ENCODE measurements around the gene SH3YL1.

The SH3YL1 gene

GRCh38 chr2:256094-256493 lies 7.7 kb downstream of the SH3YL1 start:
- no peak for TF ChIP-seq ZFX (IDR thresholded peaks at IDR 0.05)
- TF ChIP-seq, protein P1, sequence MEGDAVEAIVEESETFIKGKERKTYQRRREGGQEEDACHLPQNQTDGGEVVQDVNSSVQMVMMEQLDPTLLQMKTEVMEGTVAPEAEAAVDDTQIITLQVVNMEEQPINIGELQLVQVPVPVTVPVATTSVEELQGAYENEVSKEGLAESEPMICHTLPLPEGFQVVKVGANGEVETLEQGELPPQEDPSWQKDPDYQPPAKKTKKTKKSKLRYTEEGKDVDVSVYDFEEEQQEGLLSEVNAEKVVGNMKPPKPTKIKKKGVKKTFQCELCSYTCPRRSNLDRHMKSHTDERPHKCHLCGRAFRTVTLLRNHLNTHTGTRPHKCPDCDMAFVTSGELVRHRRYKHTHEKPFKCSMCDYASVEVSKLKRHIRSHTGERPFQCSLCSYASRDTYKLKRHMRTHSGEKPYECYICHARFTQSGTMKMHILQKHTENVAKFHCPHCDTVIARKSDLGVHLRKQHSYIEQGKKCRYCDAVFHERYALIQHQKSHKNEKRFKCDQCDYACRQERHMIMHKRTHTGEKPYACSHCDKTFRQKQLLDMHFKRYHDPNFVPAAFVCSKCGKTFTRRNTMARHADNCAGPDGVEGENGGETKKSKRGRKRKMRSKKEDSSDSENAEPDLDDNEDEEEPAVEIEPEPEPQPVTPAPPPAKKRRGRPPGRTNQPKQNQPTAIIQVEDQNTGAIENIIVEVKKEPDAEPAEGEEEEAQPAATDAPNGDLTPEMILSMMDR (conservative IDR thresholded peaks at IDR 0.05), result no peak
- no peak overlapping the region for H3K27ac ChIP-seq

DNA sequence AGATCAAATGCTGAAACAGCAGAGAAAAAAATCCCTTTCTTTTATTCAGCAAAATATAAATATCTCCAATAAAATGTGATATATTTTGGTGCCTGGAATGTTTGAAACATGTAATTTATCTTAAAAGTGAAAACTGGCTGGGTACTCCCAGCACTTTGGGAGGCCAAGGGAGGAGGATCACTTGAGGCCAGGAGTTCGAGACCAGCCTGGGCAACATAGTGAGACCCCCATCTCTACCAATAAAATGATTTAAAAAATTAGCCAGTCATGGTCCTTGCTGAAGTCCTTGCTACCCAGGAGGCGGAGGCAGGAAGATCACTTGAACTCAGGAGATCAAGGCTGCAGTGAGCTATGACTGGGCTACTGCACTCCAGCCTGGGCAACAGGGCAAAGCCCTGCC lies 8.6 kb downstream of the SH3YL1 start:
- TF ChIP-seq ZFX (IDR thresholded peaks at IDR 0.05), result no peak
- TF ChIP-seq, protein P1 (conservative IDR thresholded peaks at IDR 0.05), result no peak
- no peak overlapping the region for H3K27ac ChIP-seq

- TF ChIP-seq, protein P1 (conservative IDR thresholded peaks at IDR 0.05), result no peak
- TF ChIP-seq ZFX (IDR thresholded peaks at IDR 0.05), result no peak
- no peak overlapping the region for H3K27ac ChIP-seq
These were observed 9.6 kb downstream of the SH3YL1 start for GRCh38 chr2:254241-254640.

DNA sequence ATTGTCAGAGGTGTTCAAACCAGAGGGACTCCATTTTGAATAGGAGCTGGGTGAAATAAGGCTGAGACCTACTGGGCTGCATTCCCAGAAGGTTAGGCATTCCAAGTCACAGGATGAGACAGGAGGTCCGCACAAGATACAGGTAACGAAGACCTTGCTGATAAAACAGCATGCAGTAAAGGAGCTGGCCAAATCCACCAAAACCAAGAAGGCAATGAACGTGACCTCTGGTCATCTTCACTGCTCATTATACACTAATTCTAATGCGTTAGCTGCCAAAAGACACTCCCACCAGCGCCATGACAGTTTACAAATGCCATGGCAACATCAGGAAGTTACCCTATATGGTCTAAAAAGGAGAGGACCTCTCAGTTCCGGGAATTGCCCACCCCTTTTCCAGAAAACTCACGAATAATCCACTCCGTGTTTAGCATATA lies 10.6 kb downstream of the SH3YL1 start:
- H3K27ac ChIP-seq, result no peak overlapping the region
- TF ChIP-seq ZFX (IDR thresholded peaks at IDR 0.05), result no peak
- TF ChIP-seq, protein P1 (conservative IDR thresholded peaks at IDR 0.05), result no peak

DNA sequence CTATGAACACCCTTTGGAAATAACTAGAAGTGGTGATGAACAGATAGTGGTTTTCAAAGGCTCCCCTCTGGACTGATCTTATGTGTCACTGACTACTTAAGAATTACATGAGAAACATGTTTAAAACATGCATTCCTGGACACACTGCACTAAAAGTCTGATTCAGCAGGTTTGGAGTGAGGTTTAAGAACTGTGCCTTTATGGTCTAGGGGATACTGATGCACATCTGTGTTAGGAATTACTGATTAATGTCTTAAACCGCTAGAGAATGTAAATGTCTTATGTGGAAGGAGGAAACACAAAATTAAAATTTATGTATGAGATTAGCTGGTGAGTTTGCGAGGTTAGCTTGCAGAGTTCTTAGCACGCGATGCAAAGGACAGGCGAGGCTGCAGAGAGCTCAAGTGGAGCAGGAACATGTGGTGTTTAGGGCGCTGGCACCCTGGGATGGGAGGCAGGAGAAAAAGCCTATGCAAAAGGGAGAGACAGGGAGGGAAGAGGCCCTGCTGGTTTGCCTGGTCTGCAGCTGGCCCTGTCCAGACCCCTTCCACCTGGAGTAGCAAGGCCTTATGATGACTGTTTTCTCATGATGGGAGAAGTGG lies 11.7 kb downstream of the SH3YL1 start:
- H3K27ac ChIP-seq, result no peak overlapping the region
- TF ChIP-seq ZFX (IDR thresholded peaks at IDR 0.05), result no peak
- TF ChIP-seq, protein P1 (conservative IDR thresholded peaks at IDR 0.05), result no peak

GRCh38 chr2:249538-250042 lies 14.2 kb downstream of the SH3YL1 start:
- no peak for TF ChIP-seq ZFX (IDR thresholded peaks at IDR 0.05)
- TF ChIP-seq, protein P1 (conservative IDR thresholded peaks at IDR 0.05), result no peak
- no peak overlapping the region for H3K27ac ChIP-seq

DNA sequence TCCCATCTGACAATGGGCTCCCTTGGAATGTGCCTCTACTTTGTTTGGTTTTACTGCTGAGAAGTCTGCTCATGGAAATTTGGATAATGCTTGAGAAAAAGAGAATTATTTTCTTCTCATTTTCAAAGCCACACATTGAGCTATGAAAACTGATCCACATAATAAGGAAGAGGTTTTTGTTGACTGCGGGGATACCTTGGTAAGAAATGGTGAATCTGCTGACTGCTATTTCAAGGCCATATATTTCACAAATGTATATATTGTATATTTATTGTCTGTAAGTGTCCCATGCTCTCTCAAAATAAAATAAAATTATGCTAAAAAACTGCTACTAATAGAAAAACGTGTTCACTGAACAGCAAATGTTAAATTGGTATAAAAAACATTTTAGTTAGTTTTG lies 15.1 kb downstream of the SH3YL1 start:
- no peak for TF ChIP-seq ZFX (IDR thresholded peaks at IDR 0.05)
- TF ChIP-seq, protein P1 (conservative IDR thresholded peaks at IDR 0.05), result no peak

More for the DNA sequence above, 15.1 kb downstream of the SH3YL1 start:
- H3K27ac ChIP-seq, result no peak overlapping the region

All from C4-2B (cell line).